ENCODE measurements around the gene HGF. TPM values are rescaled to one million over a fixed set of nuclear protein-coding genes. Genes with fewer than 3 reads are reported as not detected.

HGF gene
- total RNA-seq, 4 donors from 2014 or later, result 0.39 to 1.6 (median 1.4) TPM

DNA sequence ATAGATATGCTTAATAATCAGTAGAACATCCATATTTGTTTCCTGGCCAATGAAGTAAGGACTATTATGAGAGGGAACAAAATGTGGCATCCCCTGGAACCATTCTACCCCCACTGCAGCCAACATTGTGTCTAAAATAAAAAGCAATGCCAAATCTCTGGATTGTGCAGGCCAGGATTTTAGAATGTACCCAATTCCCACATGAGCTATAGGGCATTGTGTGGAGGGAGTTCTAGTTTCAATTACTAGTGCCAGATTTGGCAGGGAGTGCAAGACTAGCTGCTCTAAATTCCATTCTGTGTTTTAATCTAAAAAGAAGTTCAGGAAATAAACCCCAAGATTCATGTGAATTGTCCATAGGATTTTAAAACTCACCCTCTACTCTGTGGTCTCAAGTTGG, 112.3 kb downstream of the HGF start:
- H3K27ac ChIP-seq, result no peak overlapping the region
- no peak for TF ChIP-seq POLR2A (IDR thresholded peaks at IDR 0.05)
- TF ChIP-seq, protein P1, sequence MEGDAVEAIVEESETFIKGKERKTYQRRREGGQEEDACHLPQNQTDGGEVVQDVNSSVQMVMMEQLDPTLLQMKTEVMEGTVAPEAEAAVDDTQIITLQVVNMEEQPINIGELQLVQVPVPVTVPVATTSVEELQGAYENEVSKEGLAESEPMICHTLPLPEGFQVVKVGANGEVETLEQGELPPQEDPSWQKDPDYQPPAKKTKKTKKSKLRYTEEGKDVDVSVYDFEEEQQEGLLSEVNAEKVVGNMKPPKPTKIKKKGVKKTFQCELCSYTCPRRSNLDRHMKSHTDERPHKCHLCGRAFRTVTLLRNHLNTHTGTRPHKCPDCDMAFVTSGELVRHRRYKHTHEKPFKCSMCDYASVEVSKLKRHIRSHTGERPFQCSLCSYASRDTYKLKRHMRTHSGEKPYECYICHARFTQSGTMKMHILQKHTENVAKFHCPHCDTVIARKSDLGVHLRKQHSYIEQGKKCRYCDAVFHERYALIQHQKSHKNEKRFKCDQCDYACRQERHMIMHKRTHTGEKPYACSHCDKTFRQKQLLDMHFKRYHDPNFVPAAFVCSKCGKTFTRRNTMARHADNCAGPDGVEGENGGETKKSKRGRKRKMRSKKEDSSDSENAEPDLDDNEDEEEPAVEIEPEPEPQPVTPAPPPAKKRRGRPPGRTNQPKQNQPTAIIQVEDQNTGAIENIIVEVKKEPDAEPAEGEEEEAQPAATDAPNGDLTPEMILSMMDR (IDR thresholded peaks at IDR 0.05 in 4 of 5, conservative IDR thresholded peaks at IDR 0.05 in 1 of 5), result no peak
- H3K9me3 ChIP-seq, result no peaks in the 10 kb centered on the region
- no peak for ATAC-seq
- no peaks in the 10 kb centered on the region for H3K27me3 ChIP-seq
- H3K4me3 ChIP-seq, result no peak overlapping the region
- H3K4me1 ChIP-seq, result no peaks in the 10 kb centered on the region
- in situ Hi-C loops (cut with MboI; ENCODE audit: low sequenced_read_pairs in 4 of 4), result no loop called here
- no peak for DNase-seq
- no peaks in the 10 kb centered on the region for H3K36me3 ChIP-seq
- intact Hi-C loops (cut with DNase I; ENCODE audit: low total_unique reads), result no loop called here

DNA sequence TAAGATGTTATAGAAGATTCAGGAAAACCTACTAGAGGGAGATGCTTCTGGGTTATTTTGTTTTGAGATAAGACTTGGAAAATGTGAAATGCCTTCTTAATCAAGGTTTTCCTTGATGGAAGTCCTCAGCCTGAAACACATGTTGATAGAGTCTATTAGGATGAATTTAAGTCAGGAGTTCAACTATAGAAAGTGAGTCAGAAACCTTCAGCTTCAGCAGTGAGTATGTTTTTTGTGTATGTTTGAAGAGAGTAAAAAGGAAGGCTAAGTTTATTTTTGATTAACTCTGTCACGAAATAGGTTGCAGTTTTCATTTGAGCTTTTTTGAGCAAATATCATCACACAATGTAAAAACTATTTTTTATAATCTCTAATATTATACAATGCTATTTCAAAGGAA, 114.6 kb downstream of the HGF start:
- in situ Hi-C loops (cut with MboI; ENCODE audit: low sequenced_read_pairs in 4 of 4) (no loop called here), intact Hi-C loops (cut with DNase I; ENCODE audit: low total_unique reads) (no loop called here)
- DNase-seq (no peak), ATAC-seq (no peak)
- no peak overlapping the region for H3K4me3 ChIP-seq
- H3K27ac ChIP-seq, result no peak overlapping the region
- TF ChIP-seq, protein P1 (IDR thresholded peaks at IDR 0.05 in 4 of 5, conservative IDR thresholded peaks at IDR 0.05 in 1 of 5), result no peak
- TF ChIP-seq POLR2A (IDR thresholded peaks at IDR 0.05), result no peak
- no peaks in the 10 kb centered on the region for H3K4me1 ChIP-seq
- no peaks in the 10 kb centered on the region for H3K36me3 ChIP-seq
- H3K27me3 ChIP-seq, result no peaks in the 10 kb centered on the region
- no peaks in the 10 kb centered on the region for H3K9me3 ChIP-seq

DNA sequence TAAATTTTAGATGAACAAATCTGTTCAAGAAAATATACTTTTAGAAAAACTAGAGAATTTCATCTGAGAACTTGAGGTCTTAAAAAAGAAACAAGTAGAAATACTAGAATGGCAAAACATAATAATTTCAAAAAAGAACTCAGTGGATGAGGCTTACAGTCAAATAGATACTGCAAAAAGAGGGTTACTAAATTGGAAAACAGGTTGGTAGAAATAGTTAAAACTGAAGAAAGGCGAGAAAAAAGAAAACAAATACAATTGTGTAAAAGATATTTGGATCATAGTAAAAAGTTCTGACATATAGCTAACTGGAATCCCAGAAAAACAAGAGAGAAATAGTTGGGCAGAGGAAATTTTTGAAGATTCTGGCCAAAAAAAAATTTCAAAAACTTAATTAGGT, 117.6 kb downstream of the HGF start:
- Histone ChIP-seq H3K9me3 (no peaks in the 10 kb centered on the region), H3K27ac (no peak overlapping the region), H3K4me1 (no peaks in the 10 kb centered on the region), H3K4me3 (no peak overlapping the region), H3K27me3 (no peaks in the 10 kb centered on the region), H3K36me3 (no peaks in the 10 kb centered on the region)
- no peak for ATAC-seq
- intact Hi-C loops (cut with DNase I; ENCODE audit: low total_unique reads), result no loop called here
- DNase-seq, result no peak
- in situ Hi-C loops (cut with MboI; ENCODE audit: low sequenced_read_pairs in 4 of 4), result no loop called here
- no peak for TF ChIP-seq POLR2A (IDR thresholded peaks at IDR 0.05)
- TF ChIP-seq, protein P1 (IDR thresholded peaks at IDR 0.05 in 4 of 5, conservative IDR thresholded peaks at IDR 0.05 in 1 of 5), result no peak

Measured in gastrocnemius medialis (tissue), 4 donors.